ENCODE results near the gene TMEM109. TPM values are rescaled to one million over a fixed set of nuclear protein-coding genes. Genes with fewer than 3 reads are reported as not detected.

The TMEM109 gene
- total RNA-seq, 2 donors from 2014 or later = 35.0 to 53.4 TPM

GRCh38 chr11:60926500-60926899, 12.5 kb downstream of the TMEM109 start:
- H3K36me3 ChIP-seq = peaks cover 8% of the 10 kb centered on the region
- no peak overlapping the region for H3K27ac ChIP-seq
- no peaks in the 10 kb centered on the region for H3K4me1 ChIP-seq
- no peak overlapping the region for H3K4me3 ChIP-seq
- no peaks in the 10 kb centered on the region for H3K9me3 ChIP-seq
- no peak for TF ChIP-seq CTCF (IDR thresholded peaks at IDR 0.05)
- no peak overlapping the region for H3K9ac ChIP-seq (ENCODE audit: low read depth in 2 of 2, low read length in 2 of 2)
- DNase-seq = no peak
- intact Hi-C loops (cut with DNase I) = no loop called here
- peaks cover 11% of the 10 kb centered on the region for H3K27me3 ChIP-seq

GRCh38 chr11:60927061-60927592, 13.2 kb downstream of the TMEM109 start:
- H3K4me3 ChIP-seq = no peak overlapping the region
- H3K9me3 ChIP-seq = no peaks in the 10 kb centered on the region
- no peak overlapping the region for H3K27ac ChIP-seq
- peaks cover 11% of the 10 kb centered on the region for H3K27me3 ChIP-seq
- intact Hi-C loops (cut with DNase I) = no loop called here
- DNase-seq = no peak
- peaks cover 3% of the 10 kb centered on the region for H3K36me3 ChIP-seq
- H3K4me1 ChIP-seq = no peaks in the 10 kb centered on the region
- no peak for TF ChIP-seq CTCF (IDR thresholded peaks at IDR 0.05)
- no peak overlapping the region for H3K9ac ChIP-seq (ENCODE audit: low read depth in 2 of 2, low read length in 2 of 2)

- no peaks in the 10 kb centered on the region for H3K9me3 ChIP-seq
- no peaks in the 10 kb centered on the region for H3K36me3 ChIP-seq
- no peak overlapping the region for H3K27ac ChIP-seq
- H3K4me1 ChIP-seq = no peaks in the 10 kb centered on the region
- intact Hi-C loops (cut with DNase I) = no loop called here
- H3K9ac ChIP-seq (ENCODE audit: low read depth in 2 of 2, low read length in 2 of 2) = no peak overlapping the region
- no peak for TF ChIP-seq CTCF (IDR thresholded peaks at IDR 0.05)
- H3K27me3 ChIP-seq = peaks cover 11% of the 10 kb centered on the region
- no peak for DNase-seq
- no peak overlapping the region for H3K4me3 ChIP-seq
Observed at GRCh38 chr11:60927600-60927999, 13.6 kb downstream of the TMEM109 start.

- Histone ChIP-seq H3K9ac (ENCODE audit: low read depth in 2 of 2, low read length in 2 of 2) (no peak overlapping the region), H3K36me3 (no peaks in the 10 kb centered on the region), H3K27ac (no peak overlapping the region), H3K9me3 (no peaks in the 10 kb centered on the region), H3K4me3 (no peak overlapping the region), H3K27me3 (peaks cover 11% of the 10 kb centered on the region), H3K4me1 (no peaks in the 10 kb centered on the region)
- no peak for TF ChIP-seq CTCF (IDR thresholded peaks at IDR 0.05)
- DNase-seq = no peak
- intact Hi-C loops (cut with DNase I) = no loop called here
Observed at GRCh38 chr11:60928563-60929001, 14.6 kb downstream of the TMEM109 start.

GRCh38 chr11:60929764-60930163, 15.8 kb downstream of the TMEM109 start:
- no peak overlapping the region for H3K9ac ChIP-seq (ENCODE audit: low read depth in 2 of 2, low read length in 2 of 2)
- TF ChIP-seq CTCF (IDR thresholded peaks at IDR 0.05) = no peak
- DNase-seq = no peak
- H3K27ac ChIP-seq = no peak overlapping the region
- no peaks in the 10 kb centered on the region for H3K36me3 ChIP-seq
- no peak overlapping the region for H3K4me3 ChIP-seq
- H3K4me1 ChIP-seq = no peaks in the 10 kb centered on the region
- H3K27me3 ChIP-seq = peaks cover 9% of the 10 kb centered on the region
- intact Hi-C loops (cut with DNase I) = no loop called here
- no peaks in the 10 kb centered on the region for H3K9me3 ChIP-seq
